NOMO-1 (cell line): ENCODE data around the gene PSMD2.

Experiments
- DNase-seq, 2 experiments: peaks; one replicate each; lab custom pipeline; 2025; ENCODE audit not compliant: unreplicated experiment in 2 of 2; lab: John Stamatoyannopoulos, UW

The PSMD2 gene

GRCh38 chr3:184277366-184277765 is 21.7 kb upstream of the PSMD2 start:
- DNase-seq = no peak

GRCh38 chr3:184282941-184283340 is 16.1 kb upstream of the PSMD2 start:
- no peak for DNase-seq

DNA sequence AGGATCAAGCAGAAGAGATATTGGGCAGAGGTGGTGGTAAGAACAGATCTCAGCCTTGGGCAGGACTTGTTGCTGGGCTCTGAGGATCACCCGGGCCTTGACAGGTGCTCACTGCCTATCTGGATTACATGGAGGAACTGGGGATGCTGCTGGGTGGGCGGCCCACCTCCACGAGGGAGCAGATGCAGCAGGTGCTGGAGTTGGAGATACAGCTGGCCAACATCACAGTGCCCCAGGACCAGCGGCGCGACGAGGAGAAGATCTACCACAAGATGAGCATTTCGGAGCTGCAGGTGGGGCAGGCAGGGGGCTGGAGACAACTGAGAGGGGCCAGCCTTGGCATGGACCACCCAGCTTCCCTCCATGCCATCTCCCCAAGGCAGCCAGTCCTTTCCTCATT is 15.4 kb upstream of the PSMD2 start:
- no peak for DNase-seq

DNA sequence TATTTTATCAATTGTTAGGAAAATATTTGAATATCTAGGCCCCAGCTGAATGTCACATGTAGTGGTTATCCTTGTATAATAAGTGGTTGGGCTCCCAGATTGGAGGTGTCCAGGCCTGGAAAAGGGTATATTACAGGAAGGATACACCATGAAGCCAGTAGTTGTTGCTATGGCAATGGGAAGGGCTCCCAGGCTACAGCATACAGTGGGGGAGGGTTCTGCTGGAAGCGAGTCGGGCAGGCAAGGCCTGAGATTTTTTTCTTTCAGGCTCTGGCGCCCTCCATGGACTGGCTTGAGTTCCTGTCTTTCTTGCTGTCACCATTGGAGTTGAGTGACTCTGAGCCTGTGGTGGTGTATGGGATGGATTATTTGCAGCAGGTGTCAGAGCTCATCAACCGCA is 14.3 kb upstream of the PSMD2 start:
- DNase-seq = peak; percentile 64 to 66

GRCh38 chr3:184289426-184289938 is 9.6 kb upstream of the PSMD2 start:
- DNase-seq = peak; percentile 58 to 79

- no peak for DNase-seq
These were observed 8.7 kb upstream of the PSMD2 start for GRCh38 chr3:184290331-184290730.

GRCh38 chr3:184291044-184291737 is 7.8 kb upstream of the PSMD2 start:
- no peak for DNase-seq

DNA sequence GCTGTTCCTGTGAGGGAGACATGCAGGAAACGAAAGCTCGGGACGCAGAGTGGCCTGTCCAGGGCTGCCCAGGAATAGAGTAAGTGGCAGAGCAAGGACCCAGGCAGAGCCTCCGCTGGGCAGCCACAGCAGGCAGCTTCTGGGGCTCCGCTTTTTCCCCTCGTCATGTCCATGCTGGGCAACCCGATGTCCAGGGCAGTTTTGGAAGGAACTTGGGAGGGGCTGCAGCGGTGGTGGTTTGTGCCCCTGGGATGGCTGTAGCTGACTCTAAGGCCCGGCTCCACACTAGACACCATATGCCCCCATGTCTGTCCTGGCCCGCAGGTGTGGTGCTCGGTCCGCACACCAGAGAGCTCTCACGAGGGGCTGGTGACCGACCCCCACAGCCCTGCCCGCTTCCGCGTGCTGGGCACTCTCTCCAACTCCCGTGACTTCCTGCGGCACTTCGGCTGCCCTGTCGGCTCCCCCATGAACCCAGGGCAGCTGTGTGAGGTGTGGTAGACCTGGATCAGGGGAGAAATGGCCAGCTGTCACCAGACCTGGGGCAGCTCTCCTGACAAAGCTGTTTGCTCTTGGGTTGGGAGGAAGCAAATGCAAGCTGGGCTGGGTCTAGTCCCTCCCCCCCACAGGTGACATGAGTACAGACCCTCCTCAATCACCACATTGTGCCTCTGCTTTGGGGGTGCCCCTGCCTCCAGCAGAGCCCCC is 7.1 kb upstream of the PSMD2 start:
- no peak for DNase-seq

DNA sequence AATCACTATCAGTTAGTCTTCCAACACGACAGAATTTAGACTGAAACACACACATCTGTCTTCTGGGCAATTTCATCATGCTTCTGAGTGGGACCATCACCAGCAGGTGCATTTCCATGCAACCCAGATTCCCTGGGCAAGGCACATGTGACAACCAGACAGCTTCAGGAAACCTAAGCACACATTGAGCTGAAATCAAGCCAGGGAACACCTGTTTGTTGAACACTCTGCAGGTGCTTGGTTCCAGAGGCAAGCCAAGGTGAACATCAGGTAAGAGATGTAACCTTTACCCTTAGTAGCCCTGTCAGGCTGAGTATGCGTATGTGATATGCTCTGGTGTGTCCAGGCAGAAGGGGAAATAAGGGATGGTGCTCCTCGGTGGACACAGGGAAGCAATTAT is 3.3 kb upstream of the PSMD2 start:
- DNase-seq = no peak

- DNase-seq = no peak
These were observed 2.4 kb upstream of the PSMD2 start for GRCh38 chr3:184296616-184297015.

DNA sequence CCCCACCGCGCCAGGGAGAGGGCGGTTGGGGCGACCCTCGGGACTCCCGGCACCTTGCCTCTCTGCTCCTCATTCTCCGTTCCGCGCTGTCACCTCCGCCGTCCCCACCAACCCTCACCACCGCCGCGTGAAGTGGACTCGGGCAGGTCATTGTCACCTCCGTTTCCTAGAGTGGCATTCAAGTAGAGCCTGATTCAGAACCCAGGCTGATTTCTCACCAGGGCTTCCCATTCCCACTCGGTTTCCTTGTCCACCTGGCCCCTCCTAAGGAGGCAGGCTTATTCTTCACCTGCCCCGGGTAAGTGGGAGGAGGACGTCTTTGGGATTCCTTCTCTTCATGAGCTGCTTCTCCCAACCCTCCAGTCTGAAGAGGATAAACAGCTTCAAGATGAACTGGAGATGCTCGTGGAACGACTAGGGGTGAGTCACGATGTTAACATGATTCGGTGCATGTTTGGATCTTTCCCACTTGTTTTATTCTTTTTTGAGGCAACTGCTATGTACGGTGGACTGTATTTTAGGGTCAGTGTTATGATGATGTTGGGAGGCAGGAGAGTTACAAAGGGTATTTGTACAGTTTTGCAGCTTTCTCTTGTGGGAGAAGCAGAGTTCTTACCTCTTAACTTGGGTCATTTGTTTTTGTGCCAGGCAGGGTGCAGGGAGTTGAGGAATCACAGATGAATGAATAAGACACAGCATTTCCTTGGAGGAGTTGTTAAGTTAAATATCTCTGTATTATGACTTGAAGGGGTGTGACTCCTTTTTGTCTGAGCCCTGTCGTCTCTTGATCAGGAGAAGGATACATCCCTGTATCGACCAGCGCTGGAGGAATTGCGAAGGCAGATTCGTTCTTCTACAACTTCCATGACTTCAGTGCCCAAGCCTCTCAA is 692 bp downstream of the PSMD2 start:
- no peak for DNase-seq

DNA sequence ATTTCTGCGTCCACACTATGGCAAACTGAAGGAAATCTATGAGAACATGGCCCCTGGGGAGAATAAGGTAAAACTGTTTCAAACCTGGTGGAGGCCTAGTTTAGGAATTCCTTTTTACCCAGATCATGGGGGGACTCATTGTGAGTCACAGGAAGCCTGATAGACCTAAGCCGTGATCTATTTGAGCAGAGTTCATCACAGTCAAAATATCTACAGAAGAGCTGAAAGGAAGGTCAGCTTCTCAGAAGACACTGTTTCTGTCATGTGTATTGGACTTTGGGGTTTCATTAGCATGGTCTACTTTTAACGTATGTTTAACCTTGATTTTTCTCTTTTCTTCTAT is 1.3 kb downstream of the PSMD2 start:
- no peak for DNase-seq

GRCh38 chr3:184305577-184305976 is 6.5 kb downstream of the PSMD2 start:
- DNase-seq = no peak

DNA sequence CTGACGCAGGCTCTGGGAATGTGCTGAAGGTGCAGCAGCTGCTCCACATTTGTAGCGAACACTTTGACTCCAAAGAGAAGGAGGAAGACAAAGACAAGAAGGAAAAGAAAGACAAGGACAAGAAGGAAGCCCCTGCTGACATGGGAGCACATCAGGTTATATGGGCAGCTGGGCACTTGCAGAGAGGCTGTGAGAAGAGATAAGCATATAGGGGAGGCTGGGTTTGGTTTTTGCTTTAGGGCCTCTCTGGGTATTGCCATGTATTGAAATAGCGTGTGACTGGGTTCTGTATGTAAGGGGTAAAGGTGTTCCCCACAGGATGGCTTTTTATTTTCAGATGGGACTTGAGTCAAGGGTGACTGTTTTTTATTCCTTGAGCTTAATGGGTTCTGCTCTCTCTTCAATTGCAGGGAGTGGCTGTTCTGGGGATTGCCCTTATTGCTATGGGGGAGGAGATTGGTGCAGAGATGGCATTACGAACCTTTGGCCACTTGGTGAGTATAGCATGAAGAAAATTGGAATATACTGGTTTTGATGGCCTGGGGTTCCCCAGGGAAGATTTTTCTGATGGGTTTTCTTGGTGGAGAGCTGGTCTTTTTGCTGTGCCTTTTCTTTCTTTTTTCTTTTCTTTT is 7.4 kb downstream of the PSMD2 start:
- no peak for DNase-seq

DNA sequence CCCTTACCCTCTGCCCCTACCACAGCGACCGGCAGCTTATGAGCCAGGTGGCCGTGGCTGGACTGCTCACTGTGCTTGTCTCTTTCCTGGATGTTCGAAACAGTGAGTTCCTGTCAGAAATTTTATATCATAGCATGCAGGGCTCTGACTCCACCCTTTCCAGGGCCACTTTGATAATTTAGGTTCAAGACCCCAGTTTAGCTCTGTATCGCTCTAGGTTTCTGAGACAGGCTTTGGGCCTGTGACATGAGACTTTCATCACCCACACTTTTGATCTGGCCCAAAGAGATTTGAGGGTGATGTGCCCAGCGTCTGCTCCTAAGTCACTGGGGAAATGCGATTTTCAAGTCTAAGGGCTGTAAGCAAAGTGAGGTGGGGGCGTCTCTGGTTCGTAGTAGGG is 8.9 kb downstream of the PSMD2 start:
- no peak for DNase-seq

DNA sequence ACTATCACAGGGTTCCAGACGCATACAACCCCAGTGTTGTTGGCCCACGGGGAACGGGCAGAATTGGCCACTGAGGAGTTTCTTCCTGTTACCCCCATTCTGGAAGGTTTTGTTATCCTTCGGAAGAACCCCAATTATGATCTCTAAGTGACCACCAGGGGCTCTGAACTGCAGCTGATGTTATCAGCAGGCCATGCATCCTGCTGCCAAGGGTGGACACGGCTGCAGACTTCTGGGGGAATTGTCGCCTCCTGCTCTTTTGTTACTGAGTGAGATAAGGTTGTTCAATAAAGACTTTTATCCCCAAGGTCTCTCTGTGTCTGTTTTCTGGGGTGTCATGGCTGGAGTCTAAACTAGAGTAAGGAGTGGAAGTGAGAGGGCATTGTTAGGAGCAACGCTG is 9.7 kb downstream of the PSMD2 start:
- DNase-seq = no peak

DNA sequence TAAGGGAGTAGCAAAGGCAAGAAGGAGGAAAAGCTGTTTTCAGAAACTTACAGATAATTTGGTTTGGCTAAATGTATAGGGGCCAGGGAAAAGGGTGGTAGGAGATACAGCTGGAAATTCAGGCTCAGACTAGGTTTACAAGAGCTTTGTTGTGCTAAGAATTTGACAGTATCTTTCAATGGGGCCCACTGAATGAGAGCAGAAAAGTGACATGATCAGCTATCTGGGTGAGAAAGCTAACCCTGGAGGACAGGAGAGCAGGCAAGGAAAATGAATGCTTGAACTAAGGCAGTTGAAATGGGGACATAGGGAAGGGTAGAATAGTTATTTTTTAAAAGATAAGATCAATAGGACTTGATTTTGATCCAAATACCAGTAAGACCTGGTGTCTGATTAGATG is 12.6 kb downstream of the PSMD2 start:
- no peak for DNase-seq

DNA sequence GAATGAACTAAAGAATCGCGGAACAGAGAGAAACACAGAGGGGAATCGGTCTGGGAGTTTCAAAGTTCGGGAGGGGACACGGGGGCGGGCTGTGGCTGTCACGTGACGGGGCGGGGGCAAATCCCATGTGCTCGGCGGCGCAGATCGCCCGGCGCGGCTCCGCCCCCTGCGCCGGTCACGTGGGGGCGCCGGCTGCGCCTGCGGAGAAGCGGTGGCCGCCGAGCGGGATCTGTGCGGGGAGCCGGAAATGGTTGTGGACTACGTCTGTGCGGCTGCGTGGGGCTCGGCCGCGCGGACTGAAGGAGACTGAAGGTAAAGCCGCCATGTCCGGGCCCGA is 15.3 kb downstream of the PSMD2 start, which contains the start of gene EIF4G1:
Gene EIF4G1 (plus strand): TSS at position 244 of the 337 bp plus-strand sequence. CDS start 1,191 bp downstream, outside the sequence.
- peak; percentile 93 to 99 for DNase-seq

DNA sequence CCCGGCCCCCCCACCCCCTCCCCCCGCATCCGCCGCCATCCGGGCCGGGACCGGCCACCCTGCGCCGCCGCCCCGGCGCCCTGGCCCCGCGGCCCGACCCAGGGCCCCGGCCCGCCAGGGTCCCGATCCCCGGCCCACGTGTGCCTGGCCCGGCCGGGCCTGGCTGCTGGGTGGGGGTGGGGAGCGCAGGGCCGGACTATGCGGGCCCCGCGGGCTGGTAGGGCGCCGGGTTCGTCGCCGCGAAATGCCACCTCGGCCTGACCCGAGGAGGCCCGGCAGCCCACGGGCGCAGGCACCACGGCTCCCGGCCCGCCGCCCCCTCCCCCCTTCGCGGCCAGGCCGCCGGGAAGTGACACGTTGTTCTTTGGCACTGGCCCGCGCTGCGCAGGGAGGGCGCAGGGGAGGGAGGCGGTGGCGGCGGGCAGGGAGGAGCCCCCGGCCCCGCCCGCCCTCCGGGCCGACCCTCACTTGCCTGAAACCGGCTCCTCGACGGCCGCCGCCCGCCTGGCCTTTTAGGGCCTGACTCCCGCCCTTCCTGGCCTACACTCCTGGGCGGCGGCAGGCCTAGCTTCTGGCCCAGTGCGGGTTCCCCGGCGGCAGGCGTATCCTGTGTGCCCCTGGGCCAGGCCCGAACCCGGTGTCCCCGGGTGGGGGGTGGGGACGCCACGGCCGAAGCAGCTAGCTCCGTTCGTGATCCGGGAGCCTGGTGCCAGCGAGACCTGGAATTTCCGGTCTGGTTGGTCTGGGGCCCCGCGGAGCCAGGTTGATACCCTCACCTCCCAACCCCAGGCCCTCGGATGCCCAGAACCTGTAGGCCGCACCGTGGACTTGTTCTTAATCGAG is 15.9 kb downstream of the PSMD2 start:
- DNase-seq = peak; percentile 59 to 80

GRCh38 chr3:184315543-184315867 is 16.5 kb downstream of the PSMD2 start:
- DNase-seq = peak; percentile 28 to 32
